Measurements from ENCODE around the gene GTF2IRD1. TPM values are rescaled to one million over a fixed set of nuclear protein-coding genes. Genes with fewer than 3 reads are reported as not detected.

The GTF2IRD1 gene
- total RNA-seq, 4 donors from 2014 or later, result 42.9 to 109 (median 77.0) TPM

DNA sequence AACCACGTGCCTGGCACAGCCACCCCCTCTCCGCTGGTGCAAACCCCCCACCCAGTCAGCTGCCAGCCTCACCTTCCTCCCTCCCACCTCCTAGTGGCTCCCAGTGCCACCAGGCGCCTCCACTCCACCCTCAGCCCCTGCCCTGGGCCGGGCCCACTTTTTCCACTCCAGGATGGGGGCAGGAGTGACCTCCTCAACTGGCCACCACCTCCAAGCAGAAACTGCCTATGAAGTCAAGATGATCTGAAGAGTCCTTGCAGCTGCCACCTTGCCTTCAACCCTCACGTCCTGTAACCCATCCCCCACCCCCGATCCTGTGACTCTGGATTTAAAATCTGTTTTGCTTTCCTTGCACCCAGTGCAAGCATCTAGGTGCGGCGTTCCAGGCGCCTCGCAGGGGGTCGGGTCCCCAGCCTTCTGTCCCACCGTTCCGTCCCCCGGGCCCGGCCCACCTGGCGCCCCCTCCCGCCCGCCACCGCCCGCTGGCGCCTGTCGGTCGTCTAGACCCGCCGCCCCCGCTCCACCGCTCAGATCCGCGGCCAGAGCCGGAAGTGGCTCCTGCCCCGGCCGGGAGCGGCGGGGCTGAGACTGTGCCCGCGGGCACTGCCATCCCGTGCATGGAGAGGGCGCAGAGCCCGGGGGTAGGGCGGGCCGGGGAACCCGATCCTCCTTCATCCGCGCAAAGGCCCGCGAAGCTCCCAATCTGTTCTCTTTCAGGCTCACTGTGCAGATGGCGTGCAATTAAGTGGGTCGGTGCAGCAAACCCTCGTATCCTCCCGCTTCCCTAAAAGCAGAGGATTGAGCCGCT lies 152.6 kb downstream of the GTF2IRD1 start:
- TF ChIP-seq POLR2A (IDR thresholded peaks at IDR 0.05), result no peak
- TF ChIP-seq, protein P1, sequence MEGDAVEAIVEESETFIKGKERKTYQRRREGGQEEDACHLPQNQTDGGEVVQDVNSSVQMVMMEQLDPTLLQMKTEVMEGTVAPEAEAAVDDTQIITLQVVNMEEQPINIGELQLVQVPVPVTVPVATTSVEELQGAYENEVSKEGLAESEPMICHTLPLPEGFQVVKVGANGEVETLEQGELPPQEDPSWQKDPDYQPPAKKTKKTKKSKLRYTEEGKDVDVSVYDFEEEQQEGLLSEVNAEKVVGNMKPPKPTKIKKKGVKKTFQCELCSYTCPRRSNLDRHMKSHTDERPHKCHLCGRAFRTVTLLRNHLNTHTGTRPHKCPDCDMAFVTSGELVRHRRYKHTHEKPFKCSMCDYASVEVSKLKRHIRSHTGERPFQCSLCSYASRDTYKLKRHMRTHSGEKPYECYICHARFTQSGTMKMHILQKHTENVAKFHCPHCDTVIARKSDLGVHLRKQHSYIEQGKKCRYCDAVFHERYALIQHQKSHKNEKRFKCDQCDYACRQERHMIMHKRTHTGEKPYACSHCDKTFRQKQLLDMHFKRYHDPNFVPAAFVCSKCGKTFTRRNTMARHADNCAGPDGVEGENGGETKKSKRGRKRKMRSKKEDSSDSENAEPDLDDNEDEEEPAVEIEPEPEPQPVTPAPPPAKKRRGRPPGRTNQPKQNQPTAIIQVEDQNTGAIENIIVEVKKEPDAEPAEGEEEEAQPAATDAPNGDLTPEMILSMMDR (IDR thresholded peaks at IDR 0.05 in 4 of 5, conservative IDR thresholded peaks at IDR 0.05 in 1 of 5), result peak in 1 of 5 experiments; percentile 20
- peak overlapping the region; percentile 70 to 88 (median 82) for H3K27ac ChIP-seq
- DNase-seq (peak; percentile 24 to 70), ATAC-seq (peak; percentile 24 to 52)
- peak overlapping the region; percentile 45 to 60 (median 52) for H3K4me3 ChIP-seq
- in situ Hi-C loops (cut with MboI; ENCODE audit: low sequenced_read_pairs in 4 of 4), result loop anchor here in 1 of 4 donors (25.0 kb wide), 1 partner anchor 106 kb away; no protein-coding TSS in a partner anchor
- intact Hi-C loops (cut with DNase I; ENCODE audit: low total_unique reads), result no loop called here
- peaks cover 14 to 16% of the 10 kb centered on the region in 2 donors for H3K4me1 ChIP-seq
- H3K36me3 ChIP-seq, result no peaks in the 10 kb centered on the region
- no peaks in the 10 kb centered on the region for H3K9me3 ChIP-seq
- H3K27me3 ChIP-seq, result no peaks in the 10 kb centered on the region

DNA sequence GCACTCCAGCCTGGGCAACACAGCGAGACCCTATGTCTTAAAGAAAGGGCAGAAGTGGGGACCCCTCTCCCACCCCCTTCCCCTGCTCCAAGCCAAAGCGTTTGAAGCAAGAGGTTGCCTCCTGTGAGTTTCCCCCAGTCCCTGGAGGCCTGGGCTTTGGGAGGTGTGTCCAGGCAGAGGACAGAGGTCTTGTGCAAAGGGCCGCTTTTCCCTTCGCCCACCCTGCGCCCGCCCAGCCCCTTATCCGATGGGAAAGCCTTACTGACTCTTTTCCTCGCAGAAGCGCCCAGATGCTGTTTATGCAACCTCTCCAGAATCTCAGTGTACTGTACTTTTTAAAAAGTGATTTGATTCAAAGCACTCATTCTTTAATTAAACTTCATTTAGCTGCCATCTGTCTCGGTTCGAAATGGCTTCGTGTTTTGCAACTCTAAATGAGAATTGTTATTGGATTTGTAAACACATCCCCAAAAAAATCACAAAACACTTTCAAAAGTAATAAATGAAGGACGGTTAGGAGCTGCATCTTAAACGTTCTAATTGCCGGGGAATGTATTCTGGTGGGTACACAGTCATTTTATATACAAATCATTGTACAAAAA lies 153.3 kb downstream of the GTF2IRD1 start:
- Histone ChIP-seq H3K9me3 (no peaks in the 10 kb centered on the region), H3K4me1 (peaks cover 14 to 16% of the 10 kb centered on the region in 2 donors), H3K4me3 (peak overlapping the region; percentile 45 to 60 (median 52)), H3K27me3 (no peaks in the 10 kb centered on the region), H3K36me3 (no peaks in the 10 kb centered on the region), H3K27ac (peak overlapping the region; percentile 70 to 88 (median 82))
- TF ChIP-seq, protein P1 (IDR thresholded peaks at IDR 0.05 in 4 of 5, conservative IDR thresholded peaks at IDR 0.05 in 1 of 5), result no peak
- no peak for TF ChIP-seq POLR2A (IDR thresholded peaks at IDR 0.05)
- in situ Hi-C loops (cut with MboI; ENCODE audit: low sequenced_read_pairs in 4 of 4), result loop anchor here in 1 of 4 donors (25.0 kb wide), 1 partner anchor 105 kb away; no protein-coding TSS in a partner anchor
- intact Hi-C loops (cut with DNase I; ENCODE audit: low total_unique reads), result no loop called here
- ATAC-seq (no peak), DNase-seq (no peak)

DNA sequence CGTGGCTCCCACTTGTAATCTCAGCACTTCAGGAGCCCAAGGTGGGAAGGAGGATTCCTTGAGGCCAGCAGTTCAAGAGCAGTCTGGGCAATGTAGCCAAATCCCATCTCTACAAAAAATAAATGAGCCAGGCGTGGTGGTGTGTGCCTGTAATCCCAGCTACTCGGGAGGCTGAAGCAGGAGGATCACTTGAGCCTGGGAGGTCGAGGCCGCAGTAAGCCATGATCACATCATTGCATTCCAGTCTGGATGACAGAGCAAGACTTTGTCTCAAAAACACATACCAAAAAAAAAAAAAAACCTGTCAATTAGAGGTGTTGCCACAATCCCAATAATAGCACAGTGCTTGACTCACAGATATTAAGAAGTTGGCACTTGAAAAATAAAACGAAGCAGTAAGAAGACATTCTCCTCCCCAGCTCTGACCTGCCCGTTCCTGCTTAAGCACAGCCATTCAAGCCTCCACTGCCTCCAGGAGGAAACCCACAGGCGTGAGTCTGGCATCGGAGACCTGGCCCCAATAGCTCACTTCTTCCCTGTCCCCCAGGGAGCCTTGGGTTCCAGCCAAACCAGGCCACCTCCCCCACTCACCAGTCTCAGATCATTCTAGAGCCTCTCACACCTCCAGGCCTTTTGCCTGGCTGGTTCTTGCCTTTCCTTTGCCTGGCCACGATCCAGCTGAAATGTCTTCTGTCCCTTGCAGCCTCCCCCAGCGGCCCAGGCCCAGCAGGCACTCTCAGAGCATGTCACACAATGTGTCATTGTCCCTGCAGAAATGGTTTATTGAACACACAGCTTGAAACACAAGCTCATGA lies 158.5 kb downstream of the GTF2IRD1 start:
- H3K27me3 ChIP-seq, result no peaks in the 10 kb centered on the region
- peak overlapping the region in 2 of 4 donors; percentile 22 to 41 for H3K27ac ChIP-seq
- TF ChIP-seq, protein P1 (IDR thresholded peaks at IDR 0.05 in 4 of 5, conservative IDR thresholded peaks at IDR 0.05 in 1 of 5), result no peak
- no peak for TF ChIP-seq POLR2A (IDR thresholded peaks at IDR 0.05)
- no peak overlapping the region for H3K4me3 ChIP-seq
- DNase-seq (no peak), ATAC-seq (no peak)
- intact Hi-C loops (cut with DNase I; ENCODE audit: low total_unique reads), result no loop called here
- H3K9me3 ChIP-seq, result no peaks in the 10 kb centered on the region
- in situ Hi-C loops (cut with MboI; ENCODE audit: low sequenced_read_pairs in 4 of 4), result loop anchor here in 1 of 4 donors (25.0 kb wide), 1 partner anchor 100 kb away; no protein-coding TSS in a partner anchor
- H3K36me3 ChIP-seq, result no peaks in the 10 kb centered on the region
- peaks cover 3 to 17% of the 10 kb centered on the region in 2 donors for H3K4me1 ChIP-seq

DNA sequence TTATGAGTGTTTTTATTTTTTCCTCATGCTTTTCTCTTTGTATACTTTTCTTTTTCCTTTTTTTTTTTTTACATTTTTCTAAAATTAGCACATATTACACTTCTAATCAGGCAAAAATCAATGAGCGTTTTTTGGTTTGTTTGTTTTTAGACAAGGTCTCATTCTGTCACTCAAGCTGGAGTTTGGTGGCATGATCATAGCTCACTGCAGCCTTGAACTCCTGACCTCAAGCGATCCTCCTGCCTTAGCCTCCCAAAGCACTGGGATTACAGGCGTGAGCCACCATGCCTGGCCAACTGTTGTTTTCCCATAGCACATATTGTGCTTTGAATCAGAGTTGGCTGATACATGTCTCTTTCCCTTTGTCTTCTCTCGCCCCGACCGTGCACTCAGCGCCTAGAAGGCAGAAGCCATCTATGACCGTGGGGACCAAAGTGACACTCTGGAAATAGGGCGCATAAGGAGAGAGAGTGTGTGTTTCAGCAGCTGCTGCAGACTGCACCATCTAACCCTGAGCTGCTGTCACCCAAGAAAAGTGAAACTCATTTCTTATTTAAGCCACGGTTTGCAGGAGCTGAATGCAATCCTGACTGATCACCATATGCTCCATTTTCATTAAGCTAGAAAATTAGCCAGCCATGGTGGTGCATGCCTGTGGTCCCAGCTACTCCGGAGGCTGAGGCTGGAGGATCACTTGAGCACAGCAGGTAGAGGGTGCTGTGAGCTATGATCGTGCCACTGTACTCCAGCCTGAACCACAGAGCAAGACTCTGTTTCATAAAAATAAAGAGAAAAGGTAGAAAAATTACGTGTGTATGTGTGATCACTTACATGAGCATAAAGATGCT lies 162.5 kb downstream of the GTF2IRD1 start:
- Histone ChIP-seq H3K4me1 (peaks cover 3 to 24% of the 10 kb centered on the region in 2 donors), H3K9me3 (no peaks in the 10 kb centered on the region), H3K27me3 (no peaks in the 10 kb centered on the region), H3K4me3 (no peak overlapping the region), H3K36me3 (no peaks in the 10 kb centered on the region), H3K27ac (no peak overlapping the region)
- ATAC-seq (no peak), DNase-seq (no peak)
- intact Hi-C loops (cut with DNase I; ENCODE audit: low total_unique reads), result loop anchor here (5.0 kb wide), 1 partner anchor 56 kb away; no protein-coding TSS in a partner anchor
- TF ChIP-seq, protein P1 (IDR thresholded peaks at IDR 0.05 in 4 of 5, conservative IDR thresholded peaks at IDR 0.05 in 1 of 5), result no peak
- no peak for TF ChIP-seq POLR2A (IDR thresholded peaks at IDR 0.05)
- in situ Hi-C loops (cut with MboI; ENCODE audit: low sequenced_read_pairs in 4 of 4), result loop anchor here in 1 of 4 donors (25.0 kb wide), 1 partner anchor 96 kb away; no protein-coding TSS in a partner anchor

Measured in gastrocnemius medialis (tissue), 4 donors.